Psoas muscle (tissue), 8 donors: ENCODE results near the gene RABEP2. TPM values are rescaled to one million over a fixed set of nuclear protein-coding genes. Genes with fewer than 3 reads are reported as not detected.

Experiments
- ATAC-seq, 4 donors: fragments of 200-7000 bp; cut with Tn5 transposase; one replicate each; pipeline ENCODE4 v1.9.1; 2020; ENCODE audit warnings: moderate library complexity in 3 of 4, mild to moderate bottlenecking in 2 of 4
- DNase-seq, 2 donors: peaks; one replicate each; pipeline ENCODE4 v3.0.0-alpha.2; 2020
- H3K27ac ChIP-seq: fragments of 200-600 bp; one replicate; pipeline ENCODE4 v1.8.0; 2022
- H3K27me3 ChIP-seq, 3 donors: fragments of 200-600 bp in 1 of 3; one replicate each; pipeline versions ENCODE4 v1.6.1 to v1.8.0; 2013 to 2022; ENCODE audit warnings: low read length in 2 of 3, mild to moderate bottlenecking in 2 of 3, moderate library complexity in 1 of 3; ENCODE audit not compliant: insufficient read depth in 3 of 3
- H3K36me3 ChIP-seq, 2 donors: fragments of 200-600 bp in 1 of 2; one replicate each; pipeline versions ENCODE4 v1.6.1 to v1.8.0; 2013 to 2022; ENCODE audit warnings: low read depth in 1 of 2, mild to moderate bottlenecking in 1 of 2, moderate library complexity in 1 of 2; ENCODE audit not compliant: insufficient read depth in 1 of 2
- H3K4me1 ChIP-seq: fragments of 200-600 bp; one replicate; pipeline ENCODE4 v1.8.0; 2022
- H3K4me3 ChIP-seq: fragments of 200-600 bp; one replicate; pipeline ENCODE4 v1.8.0; 2022; ENCODE audit warnings: mild to moderate bottlenecking
- H3K9me3 ChIP-seq: fragments of 200-600 bp; one replicate; pipeline ENCODE4 v1.8.0; 2022
- WGBS, 3 donors: extraction: QIAGEN DNeasy Blood & Tissue Kit; methylation state at CpG; one replicate each; pipeline versions ENCODE4 v1.1.6 to v1.1.7; 2013; 5-methylcytosine and 5-hydroxymethylcytosine counted together
- intact Hi-C, 2 donors: fragments of 100-400 bp; cut with DNase I; formaldehyde crosslinking; loops; one replicate each; pipeline versions ENCODE4 v1.11.0 to v1.14.2; 2022
- polyA plus RNA-seq, 3 donors: library from polyadenylated mRNA; stranded (reverse); fragments of 200-250 nt; gene quantifications; one replicate each; pipeline ENCODE4 v1.2.3, GENCODE V29; 2013
- total RNA-seq, 4 donors: library from RNA; stranded (reverse); fragmentation: NEBNext Ultra II Directional in 2 of 4; extraction: Animal tissue kit (Norgen Biotek cat#: 25700) in 2 of 4; gene quantifications; one replicate each; pipeline versions ENCODE4 v1.2.1 to v1.2.4, GENCODE V29; 2021 to 2023
- TF ChIP-seq, protein P1 (sequence below): fragments of 200-600 bp; IDR thresholded peaks from one replicate; pipeline ENCODE4 v1.8.0; 2022; ENCODE audit warnings: antibody characterized with exemption
- donor health status: healthy with polysubstance abuse.
- donor health status: DM: no; HTN: no; CAD: no; lungs with moderate emphysema.
- donor health status: Bipolar disorder and iron deficiency.
- donor health status: healthy.
- donor health status: DM: yes; HTN: yes; CAD: no.
- donor health status: DM: no; HTN: no; CAD: no.
- donor health status: DM: no; HTN: no; CAD: no.
- donor health status: DM: yes; HTN: yes; CAD: no.

The RABEP2 gene
- total and polyA plus RNA-seq, 7 donors, result 3.1 to 22.8 (median 6.2) TPM

GRCh38 chr16:28863929-28864793, 60.9 kb downstream of the RABEP2 start:
- TF ChIP-seq, protein P1, sequence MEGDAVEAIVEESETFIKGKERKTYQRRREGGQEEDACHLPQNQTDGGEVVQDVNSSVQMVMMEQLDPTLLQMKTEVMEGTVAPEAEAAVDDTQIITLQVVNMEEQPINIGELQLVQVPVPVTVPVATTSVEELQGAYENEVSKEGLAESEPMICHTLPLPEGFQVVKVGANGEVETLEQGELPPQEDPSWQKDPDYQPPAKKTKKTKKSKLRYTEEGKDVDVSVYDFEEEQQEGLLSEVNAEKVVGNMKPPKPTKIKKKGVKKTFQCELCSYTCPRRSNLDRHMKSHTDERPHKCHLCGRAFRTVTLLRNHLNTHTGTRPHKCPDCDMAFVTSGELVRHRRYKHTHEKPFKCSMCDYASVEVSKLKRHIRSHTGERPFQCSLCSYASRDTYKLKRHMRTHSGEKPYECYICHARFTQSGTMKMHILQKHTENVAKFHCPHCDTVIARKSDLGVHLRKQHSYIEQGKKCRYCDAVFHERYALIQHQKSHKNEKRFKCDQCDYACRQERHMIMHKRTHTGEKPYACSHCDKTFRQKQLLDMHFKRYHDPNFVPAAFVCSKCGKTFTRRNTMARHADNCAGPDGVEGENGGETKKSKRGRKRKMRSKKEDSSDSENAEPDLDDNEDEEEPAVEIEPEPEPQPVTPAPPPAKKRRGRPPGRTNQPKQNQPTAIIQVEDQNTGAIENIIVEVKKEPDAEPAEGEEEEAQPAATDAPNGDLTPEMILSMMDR, result no peak
- Histone ChIP-seq H3K4me3 (peak overlapping the region; percentile 95), H3K36me3 (peaks cover 0 to 29% of the 10 kb centered on the region in 2 donors), H3K9me3 (no peaks in the 10 kb centered on the region), H3K27ac (peak overlapping the region; percentile 98), H3K27me3 (no peaks in the 10 kb centered on the region), H3K4me1 (peaks cover 10% of the 10 kb centered on the region)
- WGBS, 3 donors, result 1 to 3% (median 2%) methylated on average over 34 to 41 of the region's 42 CpGs
- ATAC-seq (peak; percentile 18 to 43 (median 22)), DNase-seq (peak in 1 of 2 donors; percentile 33)
- intact Hi-C loops, result loop anchor here in 1 of 2 donors (1.0 to 5.0 kb wide), 3 partner anchors 18 to 83 kb away; partner anchors contain the start of genes ATXN2L and TUFM

GRCh38 chr16:28859326-28859725, 65.7 kb downstream of the RABEP2 start:
- ATAC-seq (no peak), DNase-seq (no peak)
- 75 to 94% (median 91%) methylated on average over 4 of the region's 4 CpGs for WGBS, 3 donors
- Histone ChIP-seq H3K27me3 (no peaks in the 10 kb centered on the region), H3K36me3 (no peaks in the 10 kb centered on the region), H3K4me1 (no peaks in the 10 kb centered on the region), H3K27ac (no peak overlapping the region), H3K4me3 (no peak overlapping the region), H3K9me3 (no peaks in the 10 kb centered on the region)
- intact Hi-C loops, result no loop called here
- TF ChIP-seq, protein P1, result no peak

GRCh38 chr16:28858421-28858820, 66.6 kb downstream of the RABEP2 start:
- DNase-seq (no peak), ATAC-seq (no peak)
- 91 to 96% (median 92%) methylated on average over 8 of the region's 8 CpGs for WGBS, 3 donors

More at GRCh38 chr16:28858421-28858820, 66.6 kb downstream of the RABEP2 start:
- no peaks in the 10 kb centered on the region for H3K27me3 ChIP-seq
- no peak overlapping the region for H3K27ac ChIP-seq
- H3K4me3 ChIP-seq, result no peak overlapping the region
- no peaks in the 10 kb centered on the region for H3K36me3 ChIP-seq
- TF ChIP-seq, protein P1, result no peak
- no peaks in the 10 kb centered on the region for H3K9me3 ChIP-seq
- intact Hi-C loops, result no loop called here
- no peaks in the 10 kb centered on the region for H3K4me1 ChIP-seq

Other genes starting within 250 kb of the RABEP2 start
- gene EIF3C, start 213.8 kb downstream of the RABEP2 start, total RNA-seq, result 100 to 1,000 TPM; 434 to 640 (median 556) TPM
- gene EIF3C, start 213.8 kb downstream of the RABEP2 start, polyA plus RNA-seq, result 100 to 1,000 TPM; 344 to 676 (median 345) TPM
- gene NPIPB9, start 173.5 kb downstream of the RABEP2 start, total RNA-seq, result 1 to 10 TPM in 1 of 4 donors, under 1 TPM in 1, not detected in 2; 0.62 to 1.2 TPM
- gene NPIPB9, start 173.5 kb downstream of the RABEP2 start, polyA plus RNA-seq, result under 1 TPM in 2 of 3 donors, not detected in 1; 0.12 to 0.39 TPM
- gene ATXN2L, start 102.2 kb downstream of the RABEP2 start, total RNA-seq, result 10 to 100 TPM; 47.7 to 66.2 (median 55.4) TPM
- 10 to 100 TPM; 28.8 to 50.0 (median 37.2) TPM for gene ATXN2L, start 102.2 kb downstream of the RABEP2 start, polyA plus RNA-seq
- 100 to 1,000 TPM; 155 to 233 (median 187) TPM for gene TUFM, start 78.9 kb downstream of the RABEP2 start, total RNA-seq
- gene TUFM, start 78.9 kb downstream of the RABEP2 start, polyA plus RNA-seq, result 100 to 1,000 TPM; 211 to 355 (median 240) TPM
- gene SH2B1, start 61.4 kb downstream of the RABEP2 start, total RNA-seq, result 10 to 100 TPM; 22.9 to 44.6 (median 39.9) TPM
- 10 to 100 TPM; 21.0 to 47.5 (median 28.1) TPM for gene SH2B1, start 61.4 kb downstream of the RABEP2 start, polyA plus RNA-seq
- 1,000 to 10,000 TPM in 3 of 4 donors, 100 to 1,000 TPM in 1; 639 to 2,539 (median 1,923) TPM for gene ATP2A1, start 46.8 kb downstream of the RABEP2 start, total RNA-seq
- 1,000 to 10,000 TPM in 2 of 3 donors, 100 to 1,000 TPM in 1; 169 to 1,914 (median 1,496) TPM for gene ATP2A1, start 46.8 kb downstream of the RABEP2 start, polyA plus RNA-seq
- gene CD19, start 6.7 kb upstream of the RABEP2 start, total RNA-seq, result under 1 TPM in 2 of 4 donors, not detected in 2; 0.12 to 0.32 TPM
- under 1 TPM in 2 of 3 donors, not detected in 1; 0.10 to 0.17 TPM for gene CD19, start 6.7 kb upstream of the RABEP2 start, polyA plus RNA-seq
- gene NFATC2IP, start 25.7 kb upstream of the RABEP2 start, total RNA-seq, result 10 to 100 TPM; 17.6 to 20.4 (median 18.8) TPM
- 10 to 100 TPM; 10.6 to 16.4 (median 16.2) TPM for gene NFATC2IP, start 25.7 kb upstream of the RABEP2 start, polyA plus RNA-seq
- 10 to 100 TPM; 12.9 to 20.3 (median 16.1) TPM for gene SPNS1, start 49.5 kb upstream of the RABEP2 start, total RNA-seq
- 10 to 100 TPM; 21.9 to 46.9 (median 38.0) TPM for gene SPNS1, start 49.5 kb upstream of the RABEP2 start, polyA plus RNA-seq
- 1 to 10 TPM; 1.6 to 2.0 (median 1.7) TPM for gene LAT, start 59.8 kb upstream of the RABEP2 start, total RNA-seq
- 1 to 10 TPM; 1.7 to 2.1 (median 1.8) TPM for gene LAT, start 59.8 kb upstream of the RABEP2 start, polyA plus RNA-seq